WTC11 (cell line): ENCODE measurements around the gene MED12L. TPM values are rescaled to one million over a fixed set of nuclear protein-coding genes. Genes with fewer than 3 reads are reported as not detected.
A peak's percentile ranks its signal among the peaks of the same experiment; 100 is the strongest.
"Not testable (repeated sequence)": the region's sequence is repeated elsewhere in the genome, so short reads cannot be mapped to it uniquely, and the experiment has no call there.

Experiments
- ATAC-seq: fragments of 200-7000 bp; cut with Tn5 transposase; 2 replicates; pipeline ENCODE4 v1.10.0; 2021; ENCODE audit warnings: mild to moderate bottlenecking, moderate library complexity
- CTCF ChIA-PET: fragments of 300-600 bp; sonication (Branson Sonifier 250); formaldehyde crosslinking; loops from one replicate; lab custom pipeline; 2021; ENCODE audit warnings: antibody characterized with exemption; lab: Charles Lee
- POLR2A ChIA-PET: fragments of 350-600 bp; sonication (Branson Sonifier 250); formaldehyde crosslinking; loops from one replicate; lab custom pipeline; 2021; ENCODE audit warnings: antibody characterized with exemption; lab: Charles Lee
- DNase-seq: peaks from one replicate; pipeline ENCODE4 v3.0.0; 2021; ENCODE audit warnings: low spot score
- H3K27ac Mint-ChIP-seq: 2 replicates; pipeline ENCODE4 v1.8.0; 2021; ENCODE audit warnings: mixed read lengths
- H3K27me3 Mint-ChIP-seq: 2 replicates; pipeline ENCODE4 v1.8.0; 2021; ENCODE audit warnings: low read depth, mild to moderate bottlenecking, moderate library complexity, mixed read lengths
- H3K36me3 Mint-ChIP-seq: 2 replicates; pipeline ENCODE4 v1.8.0; 2021; ENCODE audit warnings: mixed read lengths
- H3K4me1 Mint-ChIP-seq: 2 replicates; pipeline ENCODE4 v1.8.0; 2022; ENCODE audit warnings: mixed read lengths
- H3K4me3 Mint-ChIP-seq: 2 replicates; pipeline ENCODE4 v1.8.0; 2021; ENCODE audit warnings: mild to moderate bottlenecking, moderate library complexity, mixed read lengths
- H3K9me3 Mint-ChIP-seq: 2 replicates; pipeline ENCODE4 v1.8.0; 2021; ENCODE audit warnings: mixed read lengths
- ATF1 ChIP-seq: sonication (generic); formaldehyde crosslinking; IDR thresholded peaks from 2 replicates; pipeline ENCODE4 v1.8.1; 2023; ENCODE audit warnings: mild to moderate bottlenecking, moderate library complexity, missing genetic modification reagents
- ATF3 ChIP-seq: sonication (generic); formaldehyde crosslinking; conservative IDR thresholded peaks from 2 replicates; pipeline ENCODE4 v1.8.1; 2022; ENCODE audit warnings: mild to moderate bottlenecking, missing genetic modification reagents
- ERG ChIP-seq: fragments of 250-450 bp; sonication (Bioruptor Pico); IDR thresholded peaks from 2 replicates; pipeline ENCODE4 v1.8.0; 2021; ENCODE audit warnings: mild to moderate bottlenecking
- ESRRA ChIP-seq: sonication (generic); formaldehyde crosslinking; IDR thresholded peaks from 2 replicates; pipeline ENCODE4 v1.8.1; 2022; ENCODE audit warnings: mild to moderate bottlenecking, missing genetic modification reagents, borderline replicate concordance
- GABPB1 ChIP-seq: sonication (generic); formaldehyde crosslinking; IDR thresholded peaks from 2 replicates; pipeline ENCODE4 v1.8.1; 2023; ENCODE audit warnings: mild to moderate bottlenecking, missing genetic modification reagents
- IRF1 ChIP-seq: sonication (generic); formaldehyde crosslinking; IDR thresholded peaks from 2 replicates; pipeline ENCODE4 v1.8.0; 2023; ENCODE audit warnings: missing genetic modification reagents
- JAZF1 ChIP-seq: fragments of 250-450 bp; sonication (Bioruptor Pico); IDR thresholded peaks from 2 replicates; pipeline ENCODE4 v1.9.0; 2021; ENCODE audit warnings: moderate library complexity, mild to moderate bottlenecking, inconsistent platforms
- JUN ChIP-seq: sonication (generic); formaldehyde crosslinking; IDR thresholded peaks from 2 replicates; pipeline ENCODE4 v1.8.0; 2023; ENCODE audit warnings: mild to moderate bottlenecking, missing genetic modification reagents
- KAT7 ChIP-seq: sonication (generic); formaldehyde crosslinking; IDR thresholded peaks from 2 replicates; pipeline ENCODE4 v1.8.1; 2023; ENCODE audit warnings: missing genetic modification reagents, mild to moderate bottlenecking, borderline replicate concordance
- MAX ChIP-seq: sonication (generic); formaldehyde crosslinking; IDR thresholded peaks from 2 replicates; pipeline ENCODE4 v1.8.0; 2022; ENCODE audit warnings: mild to moderate bottlenecking, missing genetic modification reagents
- MYBL2 ChIP-seq: sonication (generic); formaldehyde crosslinking; IDR thresholded peaks from 2 replicates; pipeline ENCODE4 v1.8.1; 2023; ENCODE audit warnings: mild to moderate bottlenecking, moderate library complexity, missing genetic modification reagents
- PRDM15 ChIP-seq: sonication (generic); formaldehyde crosslinking; IDR thresholded peaks from 2 replicates; pipeline ENCODE4 v1.8.0; 2022; ENCODE audit warnings: missing genetic modification reagents
- SMAD4 ChIP-seq: sonication (generic); formaldehyde crosslinking; IDR thresholded peaks from 2 replicates; pipeline ENCODE4 v1.8.0; 2022; ENCODE audit warnings: mild to moderate bottlenecking, missing genetic modification reagents
- SOX15 ChIP-seq: fragments of 250-450 bp; sonication (Bioruptor Pico); IDR thresholded peaks from 2 replicates; pipeline ENCODE4 v1.9.0; 2021; ENCODE audit warnings: mild to moderate bottlenecking
- STAT6 ChIP-seq: sonication (generic); formaldehyde crosslinking; conservative IDR thresholded peaks from 2 replicates; pipeline ENCODE4 v1.8.1; 2023; ENCODE audit warnings: mild to moderate bottlenecking, low read depth, missing genetic modification reagents, moderate library complexity
- TCF7 ChIP-seq: sonication (generic); formaldehyde crosslinking; IDR thresholded peaks from 2 replicates; pipeline ENCODE4 v1.8.0; 2022; ENCODE audit warnings: mild to moderate bottlenecking, low read depth, missing genetic modification reagents, moderate library complexity
- ZMAT4 ChIP-seq: fragments of 250-450 bp; sonication (Bioruptor Pico); IDR thresholded peaks from 2 replicates; pipeline ENCODE4 v1.9.0; 2021; ENCODE audit warnings: mild to moderate bottlenecking
- ZNF121 ChIP-seq: sonication (generic); formaldehyde crosslinking; IDR thresholded peaks from 2 replicates; pipeline ENCODE4 v1.8.0; 2023; ENCODE audit warnings: missing genetic modification reagents
- ZNF138 ChIP-seq: sonication (generic); formaldehyde crosslinking; conservative IDR thresholded peaks from 2 replicates; pipeline ENCODE4 v1.8.1; 2022; ENCODE audit warnings: mild to moderate bottlenecking, moderate library complexity, missing genetic modification reagents
- total RNA-seq: library from RNA; stranded (reverse); gene quantifications from 3 replicates; pipeline ENCODE4 v1.2.3, GENCODE V29; 2021

MED12L gene
- total RNA-seq, 1 experiment from 2014 or later: 27.4 TPM

- H3K27me3 Mint-ChIP-seq, H3K4me3 Mint-ChIP-seq, POLR2A ChIA-PET, H3K9me3 Mint-ChIP-seq, DNase-seq, H3K4me1 Mint-ChIP-seq, H3K36me3 Mint-ChIP-seq, H3K27ac Mint-ChIP-seq: not testable (repeated sequence)
- CTCF ChIA-PET: interaction anchor here (1.0 to 1.1 kb wide), 4 partner anchors 13 to 96 kb away, joined by 3 to 5 read pairs (median 4); partner anchors contain the start of gene MED12L
- peak; percentile 60; the same call in 1 of the 2 replicates for ATAC-seq
These were observed 12.6 kb upstream of the MED12L start for GRCh38 chr3:151072842-151073241.

GRCh38 chr3:151074256-151074655 is 11.2 kb upstream of the MED12L start:
- Mint-ChIP-seq H3K36me3 (no peaks in the 10 kb centered on the region), H3K27ac (no peak overlapping the region), H3K4me1 (no peaks in the 10 kb centered on the region), H3K4me3 (no peak overlapping the region), H3K27me3 (no peaks in the 10 kb centered on the region), H3K9me3 (no peaks in the 10 kb centered on the region)
- TF ChIP-seq IRF1: no peak
- no peak for TF ChIP-seq TCF7 (CRISPR knock-in tag)
- TF ChIP-seq ATF3 (CRISPR knock-in tag): no peak
- no peak for TF ChIP-seq KAT7 (CRISPR knock-in tag)
- no peak for TF ChIP-seq GABPB1 (CRISPR knock-in tag)
- TF ChIP-seq STAT6 (CRISPR knock-in tag): no peak
- no peak for TF ChIP-seq SMAD4
- TF ChIP-seq ZMAT4 (CRISPR knock-in tag): no peak
- TF ChIP-seq MYBL2 (CRISPR knock-in tag): no peak
- no peak for TF ChIP-seq ZNF121 (CRISPR knock-in tag)
- no peak for TF ChIP-seq PRDM15 (CRISPR knock-in tag)
- no peak for TF ChIP-seq JAZF1
- no peak for TF ChIP-seq ATF1
- no peak for TF ChIP-seq JUN (CRISPR knock-in tag)
- TF ChIP-seq ZNF138 (CRISPR knock-in tag): no peak
- TF ChIP-seq SOX15 (CRISPR knock-in tag): no peak
- TF ChIP-seq ESRRA (CRISPR knock-in tag): no peak
- no peak for TF ChIP-seq MAX (CRISPR knock-in tag)
- TF ChIP-seq ERG: no peak
- CTCF ChIA-PET: no interaction called here
- POLR2A ChIA-PET: no interaction called here
- ATAC-seq (no peak), DNase-seq (no peak)
